GOT3 (cell line): ENCODE results near the gene KRTAP10-5.
"Not testable (repeated sequence)": the region's sequence is repeated elsewhere in the genome, so short reads cannot be mapped to it uniquely, and the experiment has no call there.

Source experiments
- DNase-seq: peaks from one replicate; lab custom pipeline; 2025; ENCODE audit warnings: mixed read lengths; lab: John Stamatoyannopoulos, UW

The KRTAP10-5 gene

DNA sequence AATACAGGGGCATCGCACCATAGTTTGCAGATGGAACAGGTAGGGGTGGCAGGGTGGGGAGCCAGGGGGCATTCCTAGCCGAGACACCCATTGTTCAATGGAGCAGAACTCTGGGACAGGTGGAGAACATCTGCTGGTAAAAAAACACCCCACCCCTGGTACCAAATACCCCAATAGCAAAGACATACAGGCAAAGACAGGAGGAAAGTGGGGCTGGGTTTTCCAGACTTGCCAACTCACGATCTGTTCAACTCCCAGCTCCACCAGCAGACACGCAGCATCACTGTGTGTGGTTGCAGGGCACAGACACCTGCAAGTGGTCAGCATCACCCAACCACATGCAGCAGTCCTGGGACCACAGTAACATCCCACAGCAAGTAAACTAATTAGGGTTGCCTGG, 31.1 kb upstream of the KRTAP10-5 start:
- no peak for DNase-seq

DNA sequence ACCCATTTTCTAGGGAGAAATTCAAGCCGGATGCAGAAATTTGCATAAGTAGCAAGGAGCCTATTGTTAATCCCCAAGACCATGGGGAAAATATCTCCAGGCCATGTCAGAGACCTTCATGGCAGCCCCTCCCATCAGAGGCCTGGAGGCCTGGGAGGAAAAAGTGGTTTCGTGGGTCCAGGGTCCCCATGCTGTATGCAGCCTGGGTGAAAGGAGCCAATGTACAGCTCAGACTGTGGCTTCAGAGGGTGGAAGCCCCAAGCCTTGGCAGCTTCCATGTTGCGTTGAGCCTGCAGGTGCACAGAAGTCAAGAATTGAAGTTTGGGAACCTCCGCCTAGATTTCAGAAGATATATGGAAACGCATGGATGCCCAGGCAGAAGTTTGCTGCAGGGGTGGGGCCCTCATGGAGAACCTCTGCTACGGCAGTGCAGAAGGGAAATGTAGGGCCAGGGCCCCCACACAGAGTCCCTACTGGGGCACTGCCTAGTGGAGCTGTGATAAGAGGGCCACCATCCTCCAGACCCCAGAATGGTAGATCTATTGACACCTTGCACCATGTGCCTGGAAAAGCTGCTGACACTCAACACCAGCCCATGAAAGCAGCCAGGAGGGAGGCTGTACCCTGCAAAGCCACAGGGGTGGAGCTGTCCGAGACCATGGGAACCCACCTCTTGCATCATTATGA, 29.9 kb upstream of the KRTAP10-5 start:
- not testable (repeated sequence) for DNase-seq

- no peak for DNase-seq
These were observed 28.8 kb upstream of the KRTAP10-5 start for GRCh38 chr21:44609193-44609592.

DNA sequence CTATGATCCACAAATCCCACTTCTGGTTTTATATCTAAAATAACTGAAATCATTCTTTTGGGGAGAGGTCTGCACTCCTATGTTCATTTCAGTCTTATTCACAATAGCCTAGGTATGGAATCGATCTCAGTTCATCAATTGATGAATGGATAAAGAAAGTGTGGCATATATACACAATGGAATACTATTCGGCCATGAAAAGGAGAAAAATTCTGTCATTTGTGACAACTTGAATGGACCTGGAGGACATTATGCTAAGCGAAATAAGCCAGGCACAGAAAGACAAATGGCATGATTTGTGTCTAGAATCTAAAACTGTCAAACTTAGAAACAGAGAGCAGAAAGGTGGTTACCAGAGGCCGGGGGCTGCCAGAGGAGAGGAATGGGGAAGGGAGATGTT, 26.1 kb upstream of the KRTAP10-5 start:
- DNase-seq, result no peak

- DNase-seq, result no peak
These were observed 23.5 kb upstream of the KRTAP10-5 start for GRCh38 chr21:44603911-44604310.

GRCh38 chr21:44603109-44603875, 22.9 kb upstream of the KRTAP10-5 start:
- DNase-seq, result no peak

- no peak for DNase-seq
These were observed 22.1 kb upstream of the KRTAP10-5 start for GRCh38 chr21:44602463-44602850.

DNA sequence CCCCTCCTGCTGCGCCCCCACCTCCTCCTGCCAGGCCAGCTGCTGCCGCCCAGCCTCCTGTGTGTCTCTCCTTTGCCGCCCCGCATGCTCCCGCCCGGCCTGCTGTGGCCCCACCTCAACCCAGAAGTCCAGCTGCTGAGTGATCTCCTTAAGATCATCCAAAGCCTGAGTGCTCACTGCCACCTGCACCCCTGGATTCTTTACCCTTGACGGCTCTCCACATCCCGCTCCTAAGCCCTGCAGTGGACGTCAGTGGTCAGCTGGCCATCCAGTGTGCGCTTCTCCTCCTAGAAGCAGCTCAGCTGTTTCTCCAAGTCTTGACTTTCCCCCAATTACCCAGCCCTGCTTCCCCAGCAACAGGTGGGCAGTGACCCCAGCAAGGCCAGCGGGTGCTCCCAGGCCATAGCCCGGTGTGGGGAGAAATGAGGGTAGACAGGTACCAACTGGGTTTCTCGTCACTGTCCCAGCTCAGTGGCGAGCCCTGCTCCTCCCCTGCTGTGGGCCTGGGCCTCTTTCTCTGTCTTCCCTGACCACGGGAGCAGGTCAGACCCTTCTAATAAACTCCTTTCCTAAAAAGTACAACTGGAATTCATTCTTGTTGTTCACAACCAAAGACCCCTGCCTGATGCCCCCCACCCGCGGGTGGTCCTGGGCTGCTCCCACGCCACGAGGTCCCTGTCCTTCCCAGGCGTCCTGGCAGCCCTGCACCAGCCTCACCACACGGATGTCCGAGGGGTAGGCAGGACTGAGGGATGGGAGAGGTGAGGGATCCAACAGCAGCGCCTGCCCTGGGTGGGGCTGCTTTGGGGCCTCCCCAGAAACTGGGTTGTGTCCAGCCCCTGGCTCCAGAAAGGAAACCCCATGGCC, 21.4 kb upstream of the KRTAP10-5 start:
- no peak for DNase-seq

DNA sequence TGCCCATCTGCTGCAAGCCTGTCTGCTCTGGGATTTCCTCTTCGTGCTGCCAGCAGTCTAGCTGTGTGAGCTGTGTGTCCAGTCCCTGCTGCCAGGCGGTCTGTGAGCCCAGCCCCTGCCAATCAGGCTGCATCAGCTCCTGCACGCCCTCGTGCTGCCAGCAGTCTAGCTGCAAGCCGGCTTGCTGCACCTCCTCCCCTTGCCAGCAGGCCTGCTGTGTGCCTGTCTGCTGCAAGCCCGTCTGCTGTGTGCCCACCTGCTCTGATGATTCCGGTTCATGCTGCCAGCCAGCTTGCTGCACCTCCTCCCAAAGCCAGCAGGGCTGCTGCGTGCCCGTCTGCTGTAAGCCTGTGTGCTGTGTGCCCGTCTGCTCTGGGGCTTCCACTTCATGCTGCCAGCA, 20.7 kb upstream of the KRTAP10-5 start:
- not testable (repeated sequence) for DNase-seq

DNA sequence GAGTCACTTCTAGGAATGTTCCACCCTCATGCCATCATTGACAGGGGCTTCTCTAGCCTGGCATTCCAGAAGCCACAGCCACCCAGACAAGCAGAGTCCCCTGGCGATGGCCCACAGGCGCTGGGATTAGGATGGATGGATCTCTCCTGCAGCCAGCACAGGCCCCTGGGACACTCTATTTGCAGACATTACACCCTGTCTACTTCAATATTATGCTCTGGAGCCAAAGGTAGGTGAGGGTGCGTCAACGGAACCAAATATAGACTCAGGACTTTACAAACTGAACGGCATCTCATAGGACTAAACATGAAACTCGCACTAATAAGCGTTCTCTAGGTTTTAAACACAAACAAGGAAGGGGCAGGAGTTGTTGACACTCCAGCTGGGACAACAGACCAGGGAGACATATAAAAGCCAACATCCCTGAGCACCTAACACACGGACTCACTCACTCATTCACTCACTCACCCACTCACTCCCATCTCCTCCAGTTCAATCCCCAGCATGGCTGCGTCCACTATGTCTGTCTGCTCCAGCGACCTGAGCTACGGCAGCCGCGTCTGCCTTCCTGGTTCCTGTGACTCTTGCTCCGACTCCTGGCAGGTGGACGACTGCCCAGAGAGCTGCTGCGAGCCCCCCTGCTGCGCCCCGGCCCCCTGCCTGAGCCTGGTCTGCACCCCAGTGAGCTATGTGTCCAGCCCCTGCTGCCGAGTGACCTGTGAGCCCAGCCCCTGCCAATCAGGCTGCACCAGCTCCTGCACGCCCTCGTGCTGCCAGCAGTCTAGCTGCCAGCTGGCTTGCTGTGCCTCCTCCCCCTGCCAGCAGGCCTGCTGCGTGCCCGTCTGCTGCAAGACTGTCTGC, 19.9 kb upstream of the KRTAP10-5 start, which contains the start of gene KRTAP10-7:
KRTAP10-7 (plus strand) TSS at position 480 of the 861 bp plus-strand sequence; CDS start at position 505, 25 bp downstream.
- DNase-seq, result not testable (repeated sequence)

DNA sequence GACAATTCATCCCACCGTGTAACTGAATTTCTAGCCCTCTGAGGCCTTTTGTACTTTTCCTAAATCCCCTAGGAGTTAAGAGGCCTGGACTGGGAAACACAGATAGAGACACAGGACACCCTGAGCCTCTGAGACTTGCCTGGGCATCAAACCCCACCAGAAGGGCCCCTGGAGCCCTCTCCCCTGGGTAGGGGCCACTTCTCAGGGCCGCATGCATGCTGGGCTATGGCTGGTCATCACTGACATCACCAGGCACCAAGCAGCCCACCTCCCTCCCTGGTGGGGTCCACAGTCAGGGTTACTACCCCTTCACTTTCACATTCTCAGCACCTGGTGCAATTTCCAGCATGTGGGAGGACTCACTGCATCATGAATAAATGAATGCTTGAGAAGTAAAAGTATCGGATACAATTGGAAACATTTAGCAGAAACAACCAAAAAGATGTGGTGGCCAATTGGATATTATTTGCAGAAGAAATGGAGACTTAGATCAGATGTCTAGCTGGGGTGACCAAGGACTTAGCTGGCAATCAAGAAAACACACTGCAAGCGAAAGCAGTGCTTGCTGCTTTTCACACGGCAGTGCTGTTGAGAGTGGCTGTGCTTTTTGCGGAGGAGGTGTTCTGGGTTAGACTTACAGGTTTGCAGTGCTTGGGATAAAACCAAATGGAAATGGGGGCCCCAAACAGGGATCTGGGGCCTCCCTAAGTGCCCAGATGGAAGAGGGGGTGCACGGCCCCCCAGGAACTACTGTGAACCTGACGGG, 19.0 kb upstream of the KRTAP10-5 start:
- DNase-seq, result no peak

DNA sequence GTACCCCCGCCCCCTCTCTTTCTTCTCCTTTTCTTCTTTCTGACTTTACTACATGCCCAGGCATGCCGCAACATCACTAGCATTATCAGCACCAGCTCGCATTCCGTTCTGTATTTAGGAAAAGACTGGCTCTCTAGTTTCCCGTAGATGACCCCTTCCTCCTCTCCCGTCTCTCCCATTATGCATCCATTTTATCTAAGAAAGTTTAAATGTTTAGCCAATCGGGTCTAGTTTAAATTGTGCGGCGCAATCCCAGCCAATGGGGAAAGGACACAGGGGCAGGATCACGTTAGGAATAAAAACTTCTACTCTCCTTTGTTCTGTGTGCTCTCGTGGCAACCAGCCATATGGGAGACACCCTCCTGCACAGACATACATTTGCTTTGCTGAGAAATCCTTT, 17.7 kb upstream of the KRTAP10-5 start:
- DNase-seq, result no peak

GRCh38 chr21:44596068-44596725, 15.8 kb upstream of the KRTAP10-5 start:
- DNase-seq, result no peak

GRCh38 chr21:44595524-44595923, 15.1 kb upstream of the KRTAP10-5 start:
- DNase-seq, result no peak

GRCh38 chr21:44594406-44594916, 14.1 kb upstream of the KRTAP10-5 start:
- DNase-seq, result no peak

- no peak for DNase-seq
These were observed 13.4 kb upstream of the KRTAP10-5 start for GRCh38 chr21:44593598-44594405.

GRCh38 chr21:44592446-44593311, 12.3 kb upstream of the KRTAP10-5 start, which contains the start of gene KRTAP10-6:
Gene KRTAP10-6, minus strand, starts transcription at chr21:44592505. Its CDS starts 21 bp downstream, at chr21:44592484.
- no peak for DNase-seq

- not testable (repeated sequence) for DNase-seq
These were observed 11.4 kb upstream of the KRTAP10-5 start for GRCh38 chr21:44591801-44592130.
